Liver (tissue), 9 donors: ENCODE data around the gene FAN1. TPM values are rescaled to one million over a fixed set of nuclear protein-coding genes. Genes with fewer than 3 reads are reported as not detected.

Experiments used
- DNase-seq: peaks from one replicate; pipeline ENCODE4 v3.0.0-alpha.2; 2017; ENCODE audit warnings: low spot score
- H3K27ac ChIP-seq, 2 donors: one replicate each; pipeline ENCODE4 v1.7.0; 2013; ENCODE audit warnings: inconsistent platforms in 2 of 2, low read length in 2 of 2, control low read depth in 1 of 2, low read depth in 1 of 2, mild to moderate bottlenecking in 1 of 2
- H3K27me3 ChIP-seq, 4 donors: one replicate each; pipeline versions ENCODE4 v1.6.1 to v1.7.0; 2013; ENCODE audit warnings: low read length in 3 of 4, inconsistent platforms in 1 of 4, mild to moderate bottlenecking in 1 of 4, moderate library complexity in 1 of 4; ENCODE audit not compliant: control insufficient read depth in 4 of 4, insufficient read depth in 4 of 4
- H3K36me3 ChIP-seq, 4 donors: one replicate each; pipeline versions ENCODE4 v1.6.1 to v1.7.0; 2013; ENCODE audit warnings: low read length in 3 of 4, mild to moderate bottlenecking in 3 of 4, low read depth in 1 of 4, moderate library complexity in 1 of 4; ENCODE audit not compliant: control insufficient read depth in 4 of 4, insufficient read depth in 3 of 4
- H3K4me1 ChIP-seq, 4 donors: one replicate each; pipeline versions ENCODE4 v1.6.1 to v1.7.0; 2013; ENCODE audit warnings: low read length in 3 of 4, mild to moderate bottlenecking in 3 of 4, moderate library complexity in 1 of 4; ENCODE audit not compliant: control insufficient read depth in 4 of 4, insufficient read depth in 4 of 4
- H3K4me3 ChIP-seq, 3 donors: one replicate each; pipeline versions ENCODE4 v1.6.1 to v1.7.0; 2013; ENCODE audit warnings: low read length in 3 of 3, control low read depth in 1 of 3, low read depth in 1 of 3, mild to moderate bottlenecking in 1 of 3
- H3K9ac ChIP-seq, 2 donors: one replicate each; pipeline ENCODE4 v1.7.0; 2013; ENCODE audit warnings: low read length in 2 of 2, mild to moderate bottlenecking in 2 of 2, moderate library complexity in 2 of 2, control low read depth in 1 of 2, low read depth in 1 of 2
- H3K9me3 ChIP-seq, 4 donors: one replicate each; pipeline versions ENCODE4 v1.6.1 to v1.7.0; 2013; ENCODE audit warnings: low read length in 3 of 4; ENCODE audit not compliant: control insufficient read depth in 4 of 4
- CTCF ChIP-seq: fragments of 150-350 bp; IDR thresholded peaks from 2 replicates; pipeline ENCODE4 v1.5.1; 2017; ENCODE audit warnings: improper control_type of control experiment, low read depth, low read length; ENCODE audit not compliant: missing input control
- EGR1 ChIP-seq, 2 donors: IDR thresholded peaks; 2 replicates each; pipeline ENCODE4 v1.6.1; 2016 to 2018; ENCODE audit warnings: antibody characterized with exemption in 2 of 2, low read depth in 2 of 2
- FOXA1 ChIP-seq: IDR thresholded peaks from 2 replicates; pipeline ENCODE4 v1.6.1; 2016; ENCODE audit warnings: antibody characterized with exemption
- FOXA2 ChIP-seq: IDR thresholded peaks from 2 replicates; pipeline ENCODE4 v1.6.1; 2016; ENCODE audit warnings: antibody characterized with exemption
- HNF4G ChIP-seq: IDR thresholded peaks from 2 replicates; pipeline ENCODE4 v1.6.1; 2016; ENCODE audit warnings: antibody characterized with exemption
- MAX ChIP-seq: IDR thresholded peaks from 2 replicates; pipeline ENCODE4 v1.6.1; 2016; ENCODE audit warnings: antibody characterized with exemption
- NR2F2 ChIP-seq: IDR thresholded peaks from 2 replicates; pipeline ENCODE4 v1.6.1; 2016; ENCODE audit warnings: antibody characterized with exemption
- RAD21 ChIP-seq, 2 donors: IDR thresholded peaks; 2 replicates each; pipeline ENCODE4 v1.6.1; 2016; ENCODE audit warnings: antibody characterized with exemption in 2 of 2, mild to moderate bottlenecking in 2 of 2
- REST ChIP-seq: IDR thresholded peaks from 2 replicates; pipeline ENCODE4 v1.6.1; 2016; ENCODE audit warnings: antibody characterized with exemption, mild to moderate bottlenecking
- SP1 ChIP-seq: IDR thresholded peaks from 2 replicates; pipeline ENCODE4 v1.6.1; 2018; ENCODE audit warnings: antibody characterized with exemption, mild to moderate bottlenecking
- TAF1 ChIP-seq: conservative IDR thresholded peaks from 2 replicates; pipeline ENCODE4 v1.6.1; 2016; ENCODE audit warnings: antibody characterized with exemption, mild to moderate bottlenecking
- YY1 ChIP-seq: IDR thresholded peaks from 2 replicates; pipeline ENCODE4 v1.6.1; 2016; ENCODE audit warnings: antibody characterized with exemption, mild to moderate bottlenecking
- ZBTB33 ChIP-seq: IDR thresholded peaks from 2 replicates; pipeline ENCODE4 v1.6.1; 2016; ENCODE audit warnings: antibody characterized with exemption
- WGBS: extraction: QIAGEN DNeasy Blood & Tissue Kit; methylation state at CpG from one replicate; pipeline ENCODE4 v1.1.7; 2013; 5-methylcytosine and 5-hydroxymethylcytosine counted together
- polyA plus RNA-seq, 2 donors: library from polyadenylated mRNA; stranded (reverse) in 1 of 2; unstranded in 1 of 2; fragments of 200-250 nt in 1 of 2; fragments of >200 nt in 1 of 2; fragmentation: Nextera tagmentation in 1 of 2; extraction: Ambion mirVana in 1 of 2; gene quantifications; one replicate each; pipeline versions ENCODE4 v1.2.1 to v1.2.3, GENCODE V29; 2013 to 2015
- total RNA-seq, 2 donors: library from RNA; depleted of rRNA; stranded (reverse); fragments of >200 nt; gene quantifications; one replicate each; pipeline ENCODE4 v1.2.3, GENCODE V29; 2014
- donor health status: healthy.
- donor health status: healthy.
- donor health status: healthy.
- donor health status: healthy.
- donor health status: healthy.

FAN1 gene
- total and polyA plus RNA-seq, 4 donors, result 5.2 to 17.1 (median 7.5) TPM

GRCh38 chr15:30956216-30957124 is 52.8 kb downstream of the FAN1 start:
- Histone ChIP-seq H3K4me1 (no peaks in the 10 kb centered on the region), H3K27me3 (no peaks in the 10 kb centered on the region), H3K9me3 (no peaks in the 10 kb centered on the region), H3K36me3 (peaks cover 13 to 82% (median 68%) of the 10 kb centered on the region in 4 donors), H3K27ac (no peak overlapping the region), H3K4me3 (no peak overlapping the region), H3K9ac (no peak overlapping the region)
- no peak for TF ChIP-seq ZBTB33
- no peak for DNase-seq
- 74% methylated on average over 6 of the region's 6 CpGs for WGBS

GRCh38 chr15:30958219-30958618 is 54.5 kb downstream of the FAN1 start:
- Histone ChIP-seq H3K9ac (no peak overlapping the region), H3K27ac (no peak overlapping the region), H3K4me1 (no peaks in the 10 kb centered on the region), H3K4me3 (no peak overlapping the region), H3K36me3 (peaks cover 7 to 78% (median 59%) of the 10 kb centered on the region in 4 donors), H3K9me3 (no peaks in the 10 kb centered on the region), H3K27me3 (no peaks in the 10 kb centered on the region)
- 95% methylated on average over 5 of the region's 5 CpGs for WGBS
- TF ChIP-seq HNF4G (no peak), ZBTB33 (no peak), NR2F2 (no peak), MAX (no peak), YY1 (no peak), SP1 (no peak), EGR1 (IDR thresholded peaks at IDR 0.05; ENCODE audit: low read depth in 2 of 2) (no peak), FOXA2 (no peak), CTCF (no peak), TAF1 (no peak), FOXA1 (no peak), RAD21 (IDR thresholded peaks at IDR 0.05) (no peak), REST (no peak)
- no peak for DNase-seq
